Suprapubic skin (tissue), 4 donors: Measurements from ENCODE around the gene NFIB.

Source experiments
- EP300 ChIP-seq: sonication (generic); formaldehyde crosslinking; IDR thresholded peaks from one replicate; pipeline ENCODE4 v1.6.1; 2017; ENCODE audit warnings: antibody characterized with exemption
- POLR2AphosphoS5 ChIP-seq, 3 donors: sonication (generic); formaldehyde crosslinking; IDR thresholded peaks; one replicate each; pipeline ENCODE4 v1.6.1; 2017; ENCODE audit warnings: antibody characterized with exemption in 3 of 3
- TF ChIP-seq, protein P1 (sequence below), 2 donors: fragments of 200-600 bp in 1 of 2; fragments of 450-650 bp in 1 of 2; sonication (generic) in 1 of 2; IDR thresholded peaks; one replicate each; pipeline ENCODE4 v1.5.1; 2016 to 2019; ENCODE audit warnings: antibody characterized with exemption in 2 of 2, mild to moderate bottlenecking in 1 of 2, moderate library complexity in 1 of 2

DNA sequence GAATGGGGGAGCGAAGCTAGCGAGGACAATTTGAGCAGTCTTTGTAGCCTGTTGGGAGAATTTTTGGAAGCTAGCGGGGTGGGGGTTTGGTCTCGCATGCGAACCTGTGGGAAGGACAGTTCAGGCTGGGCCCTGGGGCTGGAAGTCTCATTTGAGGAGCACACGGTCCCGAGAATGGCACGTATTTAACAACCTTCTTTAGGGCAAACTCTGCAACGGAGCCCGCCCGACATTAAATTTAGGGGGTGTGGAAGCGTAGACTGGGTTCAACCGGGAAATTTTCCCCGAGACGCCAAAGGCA is 35.2 kb upstream of the NFIB start:
- TF ChIP-seq POLR2AphosphoS5 (IDR thresholded peaks at IDR 0.05): no peak
- TF ChIP-seq, protein P1, sequence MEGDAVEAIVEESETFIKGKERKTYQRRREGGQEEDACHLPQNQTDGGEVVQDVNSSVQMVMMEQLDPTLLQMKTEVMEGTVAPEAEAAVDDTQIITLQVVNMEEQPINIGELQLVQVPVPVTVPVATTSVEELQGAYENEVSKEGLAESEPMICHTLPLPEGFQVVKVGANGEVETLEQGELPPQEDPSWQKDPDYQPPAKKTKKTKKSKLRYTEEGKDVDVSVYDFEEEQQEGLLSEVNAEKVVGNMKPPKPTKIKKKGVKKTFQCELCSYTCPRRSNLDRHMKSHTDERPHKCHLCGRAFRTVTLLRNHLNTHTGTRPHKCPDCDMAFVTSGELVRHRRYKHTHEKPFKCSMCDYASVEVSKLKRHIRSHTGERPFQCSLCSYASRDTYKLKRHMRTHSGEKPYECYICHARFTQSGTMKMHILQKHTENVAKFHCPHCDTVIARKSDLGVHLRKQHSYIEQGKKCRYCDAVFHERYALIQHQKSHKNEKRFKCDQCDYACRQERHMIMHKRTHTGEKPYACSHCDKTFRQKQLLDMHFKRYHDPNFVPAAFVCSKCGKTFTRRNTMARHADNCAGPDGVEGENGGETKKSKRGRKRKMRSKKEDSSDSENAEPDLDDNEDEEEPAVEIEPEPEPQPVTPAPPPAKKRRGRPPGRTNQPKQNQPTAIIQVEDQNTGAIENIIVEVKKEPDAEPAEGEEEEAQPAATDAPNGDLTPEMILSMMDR (IDR thresholded peaks at IDR 0.05): no peak
- TF ChIP-seq EP300: no peak
